HL-60 (cell line): Measurements from ENCODE around the gene MYH11.

Source experiments
- GABPA ChIP-seq: IDR thresholded peaks from 2 replicates; pipeline ENCODE4 v1.6.1; 2012; ENCODE audit warnings: low read depth
- SPI1 ChIP-seq: IDR thresholded peaks from 2 replicates; pipeline ENCODE4 v1.6.1; 2012; ENCODE audit warnings: low read depth, mild to moderate bottlenecking, borderline replicate concordance
- TF ChIP-seq, protein P1 (sequence below): IDR thresholded peaks from one replicate; pipeline ENCODE4 v1.5.1; 2011; ENCODE audit warnings: low read length, control low read depth, inconsistent platforms; ENCODE audit not compliant: insufficient read depth

DNA sequence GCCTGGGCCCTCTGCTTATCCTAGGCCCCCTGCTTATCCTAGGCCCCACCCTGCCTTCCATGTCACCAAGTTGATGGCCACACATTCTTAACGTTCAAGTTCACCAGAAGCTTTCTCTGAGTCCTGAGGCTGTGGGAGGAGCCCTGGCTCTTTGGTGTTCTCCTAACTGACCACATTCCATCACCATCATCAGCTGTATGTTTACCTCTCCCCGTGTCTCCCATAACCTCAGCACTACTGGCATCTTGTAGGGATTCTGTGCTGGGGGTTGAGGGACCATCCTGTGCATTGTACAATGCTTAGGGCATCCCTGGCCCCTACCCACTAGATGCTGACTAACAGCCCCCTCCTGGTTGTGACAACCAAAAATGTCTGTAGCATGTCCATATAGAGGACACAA is 107.5 kb downstream of the MYH11 start:
- TF ChIP-seq, protein P1, sequence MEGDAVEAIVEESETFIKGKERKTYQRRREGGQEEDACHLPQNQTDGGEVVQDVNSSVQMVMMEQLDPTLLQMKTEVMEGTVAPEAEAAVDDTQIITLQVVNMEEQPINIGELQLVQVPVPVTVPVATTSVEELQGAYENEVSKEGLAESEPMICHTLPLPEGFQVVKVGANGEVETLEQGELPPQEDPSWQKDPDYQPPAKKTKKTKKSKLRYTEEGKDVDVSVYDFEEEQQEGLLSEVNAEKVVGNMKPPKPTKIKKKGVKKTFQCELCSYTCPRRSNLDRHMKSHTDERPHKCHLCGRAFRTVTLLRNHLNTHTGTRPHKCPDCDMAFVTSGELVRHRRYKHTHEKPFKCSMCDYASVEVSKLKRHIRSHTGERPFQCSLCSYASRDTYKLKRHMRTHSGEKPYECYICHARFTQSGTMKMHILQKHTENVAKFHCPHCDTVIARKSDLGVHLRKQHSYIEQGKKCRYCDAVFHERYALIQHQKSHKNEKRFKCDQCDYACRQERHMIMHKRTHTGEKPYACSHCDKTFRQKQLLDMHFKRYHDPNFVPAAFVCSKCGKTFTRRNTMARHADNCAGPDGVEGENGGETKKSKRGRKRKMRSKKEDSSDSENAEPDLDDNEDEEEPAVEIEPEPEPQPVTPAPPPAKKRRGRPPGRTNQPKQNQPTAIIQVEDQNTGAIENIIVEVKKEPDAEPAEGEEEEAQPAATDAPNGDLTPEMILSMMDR = no peak
- TF ChIP-seq SPI1 (no peak), GABPA (no peak)
